ENCODE measurements around the gene TRAPPC6A. TPM values are rescaled to one million over a fixed set of nuclear protein-coding genes. Genes with fewer than 3 reads are reported as not detected.

TRAPPC6A gene
- total and polyA plus RNA-seq, 2 of the 13 experiments (the other 11 are each of a cell fraction or from before 2014, with no cell fraction given), result 6.5 to 21.0 TPM

GRCh38 chr19:45178262-45179071, 430 bp upstream of the TRAPPC6A start, which contains the start of gene BLOC1S3 (continued):
- TF ChIP-seq GABPA (IDR thresholded peaks at IDR 0.05; ENCODE audit: low read depth, low read length) (no peak), GABPA (CRISPR knock-in tag; IDR thresholded peaks at IDR 0.05; ENCODE audit: low read depth) (peak; percentile 59), AKNA (CRISPR knock-in tag; IDR thresholded peaks at IDR 0.05; ENCODE audit: borderline replicate concordance) (no peak), FOXP1 (IDR thresholded peaks at IDR 0.05) (no peak), FOXP1 (CRISPR knock-in tag; IDR thresholded peaks at IDR 0.05) (no peak), ATF7 (IDR thresholded peaks at IDR 0.05) (peak; percentile 62), ATF7 (CRISPR knock-in tag; IDR thresholded peaks at IDR 0.05) (no peak), HDAC2 (CRISPR knock-in tag; IDR thresholded peaks at IDR 0.05) (peak; percentile 36; the same call in 1 of the 2 replicates), RFXANK (CRISPR knock-in tag; IDR thresholded peaks at IDR 0.05) (peak; percentile 100), KIAA2018 (CRISPR knock-in tag; IDR thresholded peaks at IDR 0.05; ENCODE audit: borderline replicate concordance) (no peak), ZBTB44 (CRISPR knock-in tag; IDR thresholded peaks at IDR 0.05) (no peak), ZNF343 (CRISPR knock-in tag; IDR thresholded peaks at IDR 0.05) (no peak; the same call in 1 of the 2 replicates), BCL3 (CRISPR knock-in tag; IDR thresholded peaks at IDR 0.05) (peak; percentile 21; the same call in 1 of the 2 replicates), ZNF670 (CRISPR knock-in tag; IDR thresholded peaks at IDR 0.05; ENCODE audit: borderline replicate concordance) (no peak)

All from HepG2 (cell line).